Myocyte (in vitro differentiated cells): ENCODE measurements around the gene MBTPS1. TPM values are rescaled to one million over a fixed set of nuclear protein-coding genes. Genes with fewer than 3 reads are reported as not detected.
"Not testable (repeated sequence)": the region's sequence is repeated elsewhere in the genome, so short reads cannot be mapped to it uniquely, and the experiment has no call there.

ENCODE experiments used
- DNase-seq: peaks from one replicate; pipeline ENCODE4 v3.0.0-alpha.2; 2012; ENCODE audit warnings: low read depth
- total RNA-seq: library from RNA; depleted of rRNA; stranded (reverse); fragments of >200 nt; gene quantifications from 2 replicates; pipeline ENCODE4 v1.2.3, GENCODE V29; 2014

Gene MBTPS1
- total RNA-seq, 1 donor from 2014 or later = 42.1 TPM

GRCh38 chr16:84137769-84138357 is 21.1 kb upstream of the MBTPS1 start:
- DNase-seq = no peak

GRCh38 chr16:84137287-84137686 is 20.5 kb upstream of the MBTPS1 start:
- no peak for DNase-seq

- DNase-seq = no peak
Observed at GRCh38 chr16:84136331-84137125, 19.8 kb upstream of the MBTPS1 start.

- no peak for DNase-seq
Observed at GRCh38 chr16:84132527-84133285, 16.0 kb upstream of the MBTPS1 start.

- no peak for DNase-seq
Observed at GRCh38 chr16:84131117-84131516, 14.4 kb upstream of the MBTPS1 start.

GRCh38 chr16:84124257-84125073 is 7.7 kb upstream of the MBTPS1 start:
- DNase-seq = no peak

- DNase-seq = no peak
Observed at GRCh38 chr16:84121007-84121406, 4.3 kb upstream of the MBTPS1 start.

- no peak for DNase-seq
Observed at GRCh38 chr16:84120023-84120422, 3.3 kb upstream of the MBTPS1 start.

GRCh38 chr16:84119368-84119767 is 2.6 kb upstream of the MBTPS1 start:
- no peak for DNase-seq

- not testable (repeated sequence) for DNase-seq
Observed at GRCh38 chr16:84118315-84118714, 1.6 kb upstream of the MBTPS1 start.

- no peak for DNase-seq
Observed at GRCh38 chr16:84117494-84117843, 727 bp upstream of the MBTPS1 start.

- no peak for DNase-seq
Observed at GRCh38 chr16:84115919-84116719, 623 bp downstream of the MBTPS1 start.

GRCh38 chr16:84111949-84112348 is 4.8 kb downstream of the MBTPS1 start:
- not testable (repeated sequence) for DNase-seq

- DNase-seq = no peak
Observed at GRCh38 chr16:84111525-84111924, 5.2 kb downstream of the MBTPS1 start.

- DNase-seq = no peak
Observed at GRCh38 chr16:84110527-84110926, 6.2 kb downstream of the MBTPS1 start.

- DNase-seq = peak; percentile 61
Observed at GRCh38 chr16:84109598-84110335, 7.0 kb downstream of the MBTPS1 start.

- DNase-seq = no peak
Observed at GRCh38 chr16:84107921-84108320, 8.8 kb downstream of the MBTPS1 start.

- DNase-seq = no peak
Observed at GRCh38 chr16:84105948-84106740, 10.6 kb downstream of the MBTPS1 start.

- DNase-seq = no peak
Observed at GRCh38 chr16:84105301-84105815, 11.4 kb downstream of the MBTPS1 start.
